ENCODE data around the gene SLC22A6.
"Not testable (repeated sequence)": the region's sequence is repeated elsewhere in the genome, so short reads cannot be mapped to it uniquely, and the experiment has no call there.

SLC22A6 gene

GRCh38 chr11:62983536-62984199 lies 1.1 kb downstream of the SLC22A6 start:
- no peak for DNase-seq

- DNase-seq = no peak
Measured at GRCh38 chr11:62981743-62982142, 3.0 kb downstream of the SLC22A6 start.

GRCh38 chr11:62980133-62980760 lies 4.5 kb downstream of the SLC22A6 start:
- DNase-seq = no peak

GRCh38 chr11:62976109-62976508 lies 8.7 kb downstream of the SLC22A6 start:
- DNase-seq = peak; percentile 15

GRCh38 chr11:62974848-62975522 lies 9.8 kb downstream of the SLC22A6 start:
- DNase-seq = peak; percentile 87

- DNase-seq = no peak
Measured at GRCh38 chr11:62965574-62965973, 19.2 kb downstream of the SLC22A6 start.

- DNase-seq = no peak
Measured at GRCh38 chr11:62962391-62962790, 22.4 kb downstream of the SLC22A6 start.

- DNase-seq = no peak
Measured at GRCh38 chr11:62961017-62961570, 23.7 kb downstream of the SLC22A6 start.

GRCh38 chr11:62959422-62959980 lies 25.3 kb downstream of the SLC22A6 start:
- no peak for DNase-seq

GRCh38 chr11:62958547-62959421 lies 26.0 kb downstream of the SLC22A6 start:
- DNase-seq = peak; percentile 41

- no peak for DNase-seq
Measured at GRCh38 chr11:62957147-62957546, 27.6 kb downstream of the SLC22A6 start.

- no peak for DNase-seq
Measured at GRCh38 chr11:62954478-62954877, 30.3 kb downstream of the SLC22A6 start.

- DNase-seq = no peak
Measured at GRCh38 chr11:62953811-62954210, 31.0 kb downstream of the SLC22A6 start.

GRCh38 chr11:62948765-62949320 lies 35.9 kb downstream of the SLC22A6 start:
- DNase-seq = no peak

- not testable (repeated sequence) for DNase-seq
Measured at GRCh38 chr11:62945538-62945937, 39.2 kb downstream of the SLC22A6 start.

- DNase-seq = not testable (repeated sequence)
Measured at GRCh38 chr11:62937528-62937927, 47.2 kb downstream of the SLC22A6 start.

- no peak for DNase-seq
Measured at GRCh38 chr11:62934496-62934785, 50.3 kb downstream of the SLC22A6 start.

- DNase-seq = no peak
Measured at GRCh38 chr11:62933750-62934495, 50.8 kb downstream of the SLC22A6 start.

- no peak for DNase-seq
Measured at GRCh38 chr11:62933285-62933684, 51.5 kb downstream of the SLC22A6 start.

- peak; percentile 12 for DNase-seq
Measured at GRCh38 chr11:62931499-62932278, 53.1 kb downstream of the SLC22A6 start.

- DNase-seq = no peak
Measured at GRCh38 chr11:62930666-62931065, 54.1 kb downstream of the SLC22A6 start.

All from NCI-H69 (cell line).